Testis (tissue), 2 donors: Measurements from ENCODE around the gene MOCOS.

Experiments
- POLR2A ChIP-seq: fragments of 450-650 bp; IDR thresholded peaks from one replicate; pipeline ENCODE4 v1.6.1; 2017; ENCODE audit warnings: antibody characterized with exemption, mild to moderate bottlenecking, moderate library complexity
- TF ChIP-seq, protein P1 (sequence below), 3 experiments: fragments of 450-650 bp in 2 of 3; fragments of 200-600 bp in 1 of 3; sonication (generic) in 1 of 3; IDR thresholded peaks; one replicate each; pipeline ENCODE4 v1.5.1; 2016 to 2019; ENCODE audit warnings: antibody characterized with exemption in 3 of 3, mild to moderate bottlenecking in 2 of 3, moderate library complexity in 1 of 3

DNA sequence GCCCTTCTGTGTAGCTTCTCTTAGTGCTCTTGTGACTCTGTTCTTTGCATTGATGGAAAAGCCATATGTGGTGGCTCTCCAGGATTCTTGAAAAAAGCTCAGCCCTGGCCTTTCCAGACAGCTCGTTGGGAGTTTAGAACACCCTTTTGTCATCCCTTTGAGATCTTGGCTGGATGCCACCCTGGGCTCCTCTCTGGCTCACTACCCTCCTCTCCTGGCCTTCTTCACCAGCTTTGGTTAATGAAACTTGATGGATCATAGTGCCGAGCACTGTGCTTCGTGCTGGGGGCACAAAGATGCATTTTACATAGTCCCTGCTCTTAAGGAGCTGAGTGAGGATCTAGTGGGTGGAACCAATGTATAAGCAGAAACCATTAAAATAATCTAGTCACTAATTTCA lies 94.6 kb downstream of the MOCOS start:
- TF ChIP-seq, protein P1, sequence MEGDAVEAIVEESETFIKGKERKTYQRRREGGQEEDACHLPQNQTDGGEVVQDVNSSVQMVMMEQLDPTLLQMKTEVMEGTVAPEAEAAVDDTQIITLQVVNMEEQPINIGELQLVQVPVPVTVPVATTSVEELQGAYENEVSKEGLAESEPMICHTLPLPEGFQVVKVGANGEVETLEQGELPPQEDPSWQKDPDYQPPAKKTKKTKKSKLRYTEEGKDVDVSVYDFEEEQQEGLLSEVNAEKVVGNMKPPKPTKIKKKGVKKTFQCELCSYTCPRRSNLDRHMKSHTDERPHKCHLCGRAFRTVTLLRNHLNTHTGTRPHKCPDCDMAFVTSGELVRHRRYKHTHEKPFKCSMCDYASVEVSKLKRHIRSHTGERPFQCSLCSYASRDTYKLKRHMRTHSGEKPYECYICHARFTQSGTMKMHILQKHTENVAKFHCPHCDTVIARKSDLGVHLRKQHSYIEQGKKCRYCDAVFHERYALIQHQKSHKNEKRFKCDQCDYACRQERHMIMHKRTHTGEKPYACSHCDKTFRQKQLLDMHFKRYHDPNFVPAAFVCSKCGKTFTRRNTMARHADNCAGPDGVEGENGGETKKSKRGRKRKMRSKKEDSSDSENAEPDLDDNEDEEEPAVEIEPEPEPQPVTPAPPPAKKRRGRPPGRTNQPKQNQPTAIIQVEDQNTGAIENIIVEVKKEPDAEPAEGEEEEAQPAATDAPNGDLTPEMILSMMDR (IDR thresholded peaks at IDR 0.05): no peak
- no peak for TF ChIP-seq POLR2A
